SU-DHL-6 (cell line): ENCODE measurements around the gene KYNU.

Source experiments
- H2AFZ ChIP-seq: fragments of 200-600 bp; sonication (generic); 2 replicates; pipeline ENCODE4 v1.6.1; 2014; ENCODE audit warnings: low read depth, mild to moderate bottlenecking, moderate library complexity, mixed read lengths, antibody characterized with exemption, low read length; ENCODE audit not compliant: severe bottlenecking
- H3F3A ChIP-seq: fragments of 200-600 bp; shearing (Covaris generic); 2 replicates; pipeline ENCODE4 v1.6.0; 2016; ENCODE audit warnings: antibody characterized with exemption, mild to moderate bottlenecking; ENCODE audit not compliant: insufficient read depth
- H3K27ac ChIP-seq: fragments of 200-600 bp; sonication (generic); 2 replicates; pipeline ENCODE4 v1.5.1; 2016; ENCODE audit warnings: low read depth, mild to moderate bottlenecking, low read length, moderate library complexity, mixed read lengths
- H3K27me3 ChIP-seq: fragments of 200-600 bp; sonication (generic), shearing (Covaris generic); 2 replicates; pipeline ENCODE4 v1.6.0; 2014; ENCODE audit warnings: mild to moderate bottlenecking, low read length
- H3K36me3 ChIP-seq: fragments of 200-600 bp; sonication (generic); 2 replicates; pipeline ENCODE4 v1.6.1; 2014; ENCODE audit warnings: mild to moderate bottlenecking, low read length, mixed read lengths
- H3K4me2 ChIP-seq: fragments of 300-600, 200-600 bp; shearing (Covaris generic), sonication (generic); 2 replicates; pipeline ENCODE4 v1.6.0; 2014; ENCODE audit warnings: low read length, low read depth, mild to moderate bottlenecking; ENCODE audit not compliant: poor library complexity, severe bottlenecking
- H3K4me3 ChIP-seq: fragments of 200-600 bp; sonication (generic); 2 replicates; pipeline ENCODE4 v1.5.1; 2014; ENCODE audit warnings: antibody characterized with exemption, low read length, mild to moderate bottlenecking, mixed read lengths; ENCODE audit not compliant: insufficient read depth, poor library complexity, severe bottlenecking
- H3K79me2 ChIP-seq: fragments of 200-600 bp; sonication (generic); 2 replicates; pipeline ENCODE4 v1.6.1; 2014; ENCODE audit warnings: mild to moderate bottlenecking, low read length, moderate library complexity; ENCODE audit not compliant: insufficient read depth
- H3K9ac ChIP-seq: fragments of 200-600 bp; sonication (generic); 2 replicates; pipeline ENCODE4 v1.7.0; 2014; ENCODE audit warnings: mild to moderate bottlenecking, low read length
- H3K9me2 ChIP-seq: fragments of 200-600 bp; sonication (generic); replicated peaks from 2 replicates; pipeline ENCODE4 v1.6.1; 2014; ENCODE audit warnings: low read length; ENCODE audit not compliant: insufficient read depth
- H3K9me3 ChIP-seq: fragments of 200-600 bp; sonication (generic); 2 replicates; pipeline ENCODE4 v1.6.1; 2014; ENCODE audit warnings: low read length, mixed read lengths; ENCODE audit not compliant: insufficient read depth
- H4K20me1 ChIP-seq: fragments of 200-600 bp; sonication (generic); 2 replicates; pipeline ENCODE4 v1.6.1; 2014; ENCODE audit warnings: low read depth, mild to moderate bottlenecking, antibody characterized with exemption, low read length, moderate library complexity, mixed read lengths
- EZH2phosphoT487 ChIP-seq: fragments of 200-600 bp; sonication (generic), shearing (Covaris generic); conservative IDR thresholded peaks from 2 replicates; pipeline ENCODE4 v1.6.1; 2018; ENCODE audit warnings: mild to moderate bottlenecking, antibody characterized with exemption, low read length, moderate library complexity, mixed read lengths
- TF ChIP-seq, protein P1 (sequence below): fragments of 200-600 bp; sonication (generic); IDR thresholded peaks from one replicate; pipeline ENCODE4 v1.5.1; 2017; ENCODE audit warnings: antibody characterized with exemption, mild to moderate bottlenecking, low read length, moderate library complexity; ENCODE audit not compliant: insufficient read depth, poor library complexity, severe bottlenecking

Gene KYNU

DNA sequence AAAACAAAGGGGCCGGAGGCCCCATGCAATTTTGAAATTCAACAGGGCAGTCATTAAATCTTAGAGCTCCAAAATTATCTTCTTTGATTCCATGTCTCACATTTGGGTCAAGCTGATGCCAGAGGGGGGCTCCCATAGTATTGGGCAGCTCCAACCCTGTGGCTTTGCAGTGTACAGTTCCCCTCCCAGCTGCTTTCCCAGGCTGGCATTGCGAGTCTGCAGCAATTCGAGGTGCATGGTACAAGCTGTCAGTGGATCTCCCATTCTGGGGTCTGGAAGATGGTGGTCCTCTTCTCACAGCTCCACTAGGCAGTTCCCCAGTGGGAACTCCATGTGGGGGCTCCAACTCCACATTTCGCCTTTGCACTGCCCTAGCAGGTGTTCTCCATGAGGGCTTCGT, 179.1 kb downstream of the KYNU start:
- Histone ChIP-seq H3K79me2 (no peaks in the 10 kb centered on the region), H3K9me2 (no peaks in the 10 kb centered on the region), H3K9ac (no peak overlapping the region), H3F3A (no peaks in the 10 kb centered on the region), H3K4me2 (no peak overlapping the region), H4K20me1 (no peaks in the 10 kb centered on the region), H3K9me3 (peaks cover 6% of the 10 kb centered on the region; the same call in 1 of the 2 replicates), H3K27me3 (no peaks in the 10 kb centered on the region), H3K36me3 (no peaks in the 10 kb centered on the region), H3K27ac (no peak overlapping the region), H3K4me3 (no peak overlapping the region), H2AFZ (no peak overlapping the region)
- TF ChIP-seq EZH2phosphoT487 = no peak

DNA sequence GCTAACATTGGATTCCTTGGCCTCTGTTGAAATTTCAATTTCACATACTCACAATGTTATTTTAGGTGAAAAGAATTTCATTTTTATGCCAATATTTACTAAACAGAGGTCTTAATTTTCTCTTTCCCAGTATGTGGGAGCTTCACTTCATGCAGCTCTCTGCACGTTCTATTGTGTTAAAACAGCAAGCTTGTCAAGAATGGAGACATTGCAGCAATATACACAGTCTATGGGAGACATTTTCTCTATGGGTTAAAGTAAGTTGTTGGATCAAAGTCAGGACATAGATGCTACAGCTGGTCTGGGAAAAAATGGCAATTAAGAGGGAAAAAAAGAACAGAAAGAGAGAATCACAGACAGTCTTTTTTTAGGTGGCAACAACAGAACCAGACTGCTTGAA, 181.4 kb downstream of the KYNU start:
- Histone ChIP-seq H4K20me1 (no peaks in the 10 kb centered on the region), H3K27me3 (no peaks in the 10 kb centered on the region), H3K79me2 (no peaks in the 10 kb centered on the region), H3K4me3 (no peak overlapping the region), H3F3A (no peaks in the 10 kb centered on the region), H3K4me2 (no peak overlapping the region), H3K36me3 (no peaks in the 10 kb centered on the region), H3K9me3 (peaks cover 6% of the 10 kb centered on the region; the same call in 1 of the 2 replicates), H3K27ac (no peak overlapping the region), H3K9me2 (no peaks in the 10 kb centered on the region), H3K9ac (no peak overlapping the region), H2AFZ (no peak overlapping the region)
- no peak for TF ChIP-seq EZH2phosphoT487
- TF ChIP-seq, protein P1, sequence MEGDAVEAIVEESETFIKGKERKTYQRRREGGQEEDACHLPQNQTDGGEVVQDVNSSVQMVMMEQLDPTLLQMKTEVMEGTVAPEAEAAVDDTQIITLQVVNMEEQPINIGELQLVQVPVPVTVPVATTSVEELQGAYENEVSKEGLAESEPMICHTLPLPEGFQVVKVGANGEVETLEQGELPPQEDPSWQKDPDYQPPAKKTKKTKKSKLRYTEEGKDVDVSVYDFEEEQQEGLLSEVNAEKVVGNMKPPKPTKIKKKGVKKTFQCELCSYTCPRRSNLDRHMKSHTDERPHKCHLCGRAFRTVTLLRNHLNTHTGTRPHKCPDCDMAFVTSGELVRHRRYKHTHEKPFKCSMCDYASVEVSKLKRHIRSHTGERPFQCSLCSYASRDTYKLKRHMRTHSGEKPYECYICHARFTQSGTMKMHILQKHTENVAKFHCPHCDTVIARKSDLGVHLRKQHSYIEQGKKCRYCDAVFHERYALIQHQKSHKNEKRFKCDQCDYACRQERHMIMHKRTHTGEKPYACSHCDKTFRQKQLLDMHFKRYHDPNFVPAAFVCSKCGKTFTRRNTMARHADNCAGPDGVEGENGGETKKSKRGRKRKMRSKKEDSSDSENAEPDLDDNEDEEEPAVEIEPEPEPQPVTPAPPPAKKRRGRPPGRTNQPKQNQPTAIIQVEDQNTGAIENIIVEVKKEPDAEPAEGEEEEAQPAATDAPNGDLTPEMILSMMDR = no peak

DNA sequence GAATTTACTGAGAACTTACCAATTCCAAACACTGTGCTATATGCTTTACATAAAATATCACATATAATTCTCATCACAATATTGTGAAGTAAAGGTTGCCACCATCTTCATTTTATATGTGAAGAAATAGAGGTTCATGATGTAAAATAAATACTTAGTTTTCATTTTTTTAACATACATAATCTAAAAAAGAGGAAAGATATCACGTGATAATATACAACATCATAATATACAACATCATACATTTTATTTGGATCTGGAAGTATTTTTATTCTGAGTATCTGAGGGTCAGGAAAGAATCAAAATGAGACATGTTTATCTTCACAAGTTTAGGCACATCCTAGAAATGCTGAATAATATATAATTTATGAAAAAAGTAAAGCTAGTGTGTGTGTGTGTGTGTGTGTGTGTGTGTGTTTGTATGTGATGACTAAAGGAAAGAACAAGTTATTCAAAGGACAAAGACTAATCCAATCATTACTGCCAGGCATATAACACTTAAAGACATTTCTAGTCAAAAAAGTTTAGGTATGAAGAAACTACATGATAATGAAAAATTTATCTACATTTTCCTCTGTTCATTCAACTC, 186.2 kb downstream of the KYNU start:
- Histone ChIP-seq H3K4me2 (no peak overlapping the region), H3F3A (no peaks in the 10 kb centered on the region), H3K36me3 (no peaks in the 10 kb centered on the region; the same call in 1 of the 2 replicates), H4K20me1 (no peaks in the 10 kb centered on the region), H3K4me3 (no peak overlapping the region), H3K79me2 (no peaks in the 10 kb centered on the region), H3K9ac (no peak overlapping the region), H2AFZ (no peak overlapping the region), H3K9me2 (no peaks in the 10 kb centered on the region), H3K27ac (no peak overlapping the region), H3K27me3 (no peaks in the 10 kb centered on the region), H3K9me3 (no peaks in the 10 kb centered on the region)
- TF ChIP-seq EZH2phosphoT487 = no peak
- TF ChIP-seq, protein P1 = no peak

DNA sequence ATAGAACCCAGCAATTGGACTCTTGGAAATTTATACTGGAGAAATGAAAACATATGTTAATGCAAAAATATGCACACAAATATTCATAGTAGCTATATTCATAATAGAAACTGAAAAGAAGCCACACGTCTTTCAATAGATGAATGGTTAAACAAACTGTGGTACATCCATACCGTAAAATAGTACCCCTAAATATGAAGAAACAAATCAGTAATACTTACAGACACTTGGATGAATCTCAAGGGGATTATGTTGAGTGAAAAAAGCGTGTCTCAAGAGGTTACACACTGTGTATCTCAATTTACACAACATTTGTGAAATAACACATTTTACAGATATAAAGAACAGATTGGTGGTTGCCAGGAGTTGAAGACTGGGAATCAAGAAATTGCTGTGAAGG, 190.6 kb downstream of the KYNU start:
- H3K4me3 ChIP-seq = no peak overlapping the region
- H3K9ac ChIP-seq = no peak overlapping the region
- no peaks in the 10 kb centered on the region for H3K27me3 ChIP-seq
- no peaks in the 10 kb centered on the region for H3K9me2 ChIP-seq
- H3K9me3 ChIP-seq = no peaks in the 10 kb centered on the region
- H4K20me1 ChIP-seq = no peaks in the 10 kb centered on the region
- H3K79me2 ChIP-seq = no peaks in the 10 kb centered on the region
- H3K36me3 ChIP-seq = no peaks in the 10 kb centered on the region; the same call in 1 of the 2 replicates
- H2AFZ ChIP-seq = peak overlapping the region; percentile 76
- no peaks in the 10 kb centered on the region for H3F3A ChIP-seq
- TF ChIP-seq EZH2phosphoT487 = no peak
- TF ChIP-seq, protein P1 = no peak
- H3K27ac ChIP-seq = no peak overlapping the region
- peak overlapping the region; percentile 23 for H3K4me2 ChIP-seq
